GM12878 (cell line): ENCODE results near the gene MALSU1. TPM values are rescaled to one million over a fixed set of nuclear protein-coding genes. Genes with fewer than 3 reads are reported as not detected.

Source experiments
- ASH2L ChIP-seq: fragments of 300-600, 200-600 bp; sonication (generic); IDR thresholded peaks from 2 replicates; pipeline ENCODE4 v1.6.1; 2017; ENCODE audit warnings: low read depth, mild to moderate bottlenecking, borderline replicate concordance
- BMI1 ChIP-seq: fragments of 450-650 bp; IDR thresholded peaks from 2 replicates; pipeline ENCODE4 v1.6.1; 2016; ENCODE audit warnings: mild to moderate bottlenecking, moderate library complexity, borderline replicate concordance
- CBX3 ChIP-seq: fragments of 200-600 bp; sonication (generic); IDR thresholded peaks from 2 replicates; pipeline ENCODE4 v1.6.1; 2016; ENCODE audit warnings: low read depth, borderline replicate concordance
- ESRRA ChIP-seq: IDR thresholded peaks from 2 replicates; pipeline ENCODE4 v1.6.1; 2012; ENCODE audit warnings: mild to moderate bottlenecking, low read length, improper control_type of control experiment
- FOS ChIP-seq: IDR thresholded peaks from 3 replicates; pipeline ENCODE4 v1.6.1; 2011; ENCODE audit warnings: borderline replicate concordance; ENCODE audit not compliant: insufficient read length; ENCODE audit errors: extremely low read depth
- HCFC1 ChIP-seq: fragments of 150-350 bp; IDR thresholded peaks from 2 replicates; pipeline ENCODE4 v1.6.1; 2014; ENCODE audit warnings: low read length
- HDAC2 ChIP-seq: fragments of 200-600 bp; sonication (generic); IDR thresholded peaks from 2 replicates; pipeline ENCODE4 v1.6.1; 2017
- HDGF ChIP-seq: fragments of 450-650 bp; IDR thresholded peaks from 2 replicates; pipeline ENCODE4 v1.6.1; 2016; ENCODE audit warnings: antibody characterized with exemption
- IKZF1 ChIP-seq: fragments of 450-650 bp; conservative IDR thresholded peaks from 2 replicates; pipeline ENCODE4 v1.6.1; 2017; ENCODE audit warnings: antibody characterized with exemption, mild to moderate bottlenecking
- NFIC ChIP-seq: IDR thresholded peaks from 2 replicates; pipeline ENCODE4 v1.6.1; 2012; ENCODE audit warnings: low read depth, mild to moderate bottlenecking, inconsistent platforms, low read length, moderate library complexity
- NR2F1 ChIP-seq: fragments of 450-650 bp; conservative IDR thresholded peaks from 2 replicates; pipeline ENCODE4 v1.6.1; 2017; ENCODE audit warnings: mild to moderate bottlenecking
- PML ChIP-seq: IDR thresholded peaks from 2 replicates; pipeline ENCODE4 v1.6.1; 2012; ENCODE audit warnings: low read length, inconsistent platforms
- POLR2AphosphoS5 ChIP-seq: IDR thresholded peaks from 2 replicates; pipeline ENCODE4 v1.6.1; 2011; ENCODE audit warnings: mild to moderate bottlenecking, low read length, inconsistent platforms
- POU2F2 ChIP-seq: IDR thresholded peaks from 3 replicates; pipeline ENCODE4 v1.6.1; 2011; ENCODE audit warnings: low read depth, mild to moderate bottlenecking, low read length, borderline replicate concordance
- RAD51 ChIP-seq: fragments of 450-650 bp; IDR thresholded peaks from 2 replicates; pipeline ENCODE4 v1.6.1; 2016; ENCODE audit warnings: moderate library complexity, mild to moderate bottlenecking, inconsistent platforms
- RELB ChIP-seq: fragments of 450-650 bp; IDR thresholded peaks from 2 replicates; pipeline ENCODE4 v1.6.1; 2017; ENCODE audit warnings: low read depth, mild to moderate bottlenecking, moderate library complexity
- RFX5 ChIP-seq: IDR thresholded peaks from 2 replicates; pipeline ENCODE4 v1.6.1; 2011; ENCODE audit warnings: low read depth, low read length, improper control_type of control experiment
- USF2 ChIP-seq: IDR thresholded peaks from 2 replicates; pipeline ENCODE4 v1.6.1; 2011; ENCODE audit warnings: low read depth, low read length, improper control_type of control experiment, borderline replicate concordance
- YBX1 ChIP-seq: fragments of 450-650 bp; IDR thresholded peaks from 2 replicates; pipeline ENCODE4 v1.6.1; 2016; ENCODE audit warnings: antibody characterized with exemption
- ZNF274 ChIP-seq: IDR thresholded peaks from one replicate; pipeline ENCODE4 v1.8.0; 2011; ENCODE audit not compliant: insufficient read length, insufficient read depth
- ZNF687 ChIP-seq: fragments of 450-650 bp; IDR thresholded peaks from 2 replicates; pipeline ENCODE4 v1.6.1; 2017; ENCODE audit warnings: mild to moderate bottlenecking, moderate library complexity
- polyA plus RNA-seq, 11 experiments: library from polyadenylated mRNA; depleted of rRNA in 4 of 11; unstranded in 6 of 11; stranded (reverse) in 5 of 11; fragments of >200 nt; fragmentation: Nextera tagmentation in 4 of 11; fragmentation: Illumina TruSeq in 1 of 11; extraction: Ambion mirVana in 4 of 11; extraction: Trizol in 1 of 11; gene quantifications; 1 replicate in 1 of 11; 2 replicates in 10 of 11; pipeline versions ENCODE4 v1.2.1 to v1.2.3, GENCODE V29; 2011 to 2016; ENCODE audit warnings: inconsistent platforms in 2 of 11, missing spikeins in 2 of 11, low read depth in 1 of 11
- total RNA-seq, 4 experiments: library from RNA; depleted of rRNA in 3 of 4; stranded (reverse); fragments of >200 nt in 3 of 4; fragmentation: Illumina TruSeq in 1 of 4; extraction: Trizol in 1 of 4; gene quantifications; 2 replicates each; pipeline versions ENCODE4 v1.2.1 to v1.2.3, GENCODE V29; 2013 to 2021

Gene MALSU1
- total and polyA plus RNA-seq, 10 of the 15 experiments (the other 5 are each of a cell fraction or from before 2014, with no cell fraction given), result 8.5 to 159 (median 73.7) TPM

- no peak; the same call in 1 of the 2 replicates for TF ChIP-seq USF2
- TF ChIP-seq RAD51, result no peak
- TF ChIP-seq POLR2AphosphoS5, result no peak
- TF ChIP-seq RFX5, result no peak
- no peak for TF ChIP-seq ASH2L
- no peak for TF ChIP-seq POU2F2
- no peak for TF ChIP-seq PML
- TF ChIP-seq ESRRA, result no peak
- TF ChIP-seq IKZF1, result no peak; the same call in 1 of the 2 replicates
- no peak; the same call in 1 of the 2 replicates for TF ChIP-seq HCFC1
- TF ChIP-seq HDGF, result no peak
- no peak for TF ChIP-seq BMI1
- TF ChIP-seq FOS, result no peak
- peak; percentile 51; the same call in 1 of the 2 replicates for TF ChIP-seq RELB
- TF ChIP-seq ZNF274, result no peak
- no peak for TF ChIP-seq YBX1
- no peak for TF ChIP-seq HDAC2
- TF ChIP-seq CBX3, result no peak
- TF ChIP-seq NR2F1, result no peak
- peak; percentile 64; the same call in 1 of the 2 replicates for TF ChIP-seq ZNF687
- TF ChIP-seq NFIC, result no peak
Measured at GRCh38 chr7:23273141-23273599, 26.0 kb upstream of the MALSU1 start (continued).
